Fibroblast of mammary gland (primary cell): ENCODE results near the gene ANXA8L1.
"Not testable (repeated sequence)": the region's sequence is repeated elsewhere in the genome, so short reads cannot be mapped to it uniquely, and the experiment has no call there.

ENCODE experiments used
- DNase-seq: peaks from one replicate; pipeline ENCODE4 v3.0.0-alpha.2; 2010; ENCODE audit warnings: low read depth
- H3K4me3 ChIP-seq: 2 replicates; pipeline ENCODE4 v1.5.1; 2011; ENCODE audit warnings: low read depth, mild to moderate bottlenecking, low read length, moderate library complexity; ENCODE audit not compliant: control insufficient read depth
- CTCF ChIP-seq: conservative IDR thresholded peaks from 2 replicates; pipeline ENCODE4 v1.5.1; 2011; ENCODE audit warnings: low read depth, low read length, inconsistent platforms; ENCODE audit not compliant: control insufficient read depth, insufficient read depth

Gene ANXA8L1, protein sequence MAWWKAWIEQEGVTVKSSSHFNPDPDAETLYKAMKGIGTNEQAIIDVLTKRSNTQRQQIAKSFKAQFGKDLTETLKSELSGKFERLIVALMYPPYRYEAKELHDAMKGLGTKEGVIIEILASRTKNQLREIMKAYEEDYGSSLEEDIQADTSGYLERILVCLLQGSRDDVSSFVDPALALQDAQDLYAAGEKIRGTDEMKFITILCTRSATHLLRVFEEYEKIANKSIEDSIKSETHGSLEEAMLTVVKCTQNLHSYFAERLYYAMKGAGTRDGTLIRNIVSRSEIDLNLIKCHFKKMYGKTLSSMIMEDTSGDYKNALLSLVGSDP

GRCh38 chr10:46375406-46375805, at the start of gene ANXA8L1:
ANXA8L1 (plus strand) TSS chr10:46375776; CDS start chr10:46375852, 76 bp downstream.
- not testable (repeated sequence) for H3K4me3 ChIP-seq, DNase-seq

GRCh38 chr10:46326066-46326465, 49.5 kb upstream of the ANXA8L1 start:
- TF ChIP-seq CTCF, result no peak
- DNase-seq, result no peak
- H3K4me3 ChIP-seq, result no peak overlapping the region

GRCh38 chr10:46326971-46327370, 48.6 kb upstream of the ANXA8L1 start:
- no peak overlapping the region for H3K4me3 ChIP-seq
- no peak for TF ChIP-seq CTCF
- no peak for DNase-seq

DNA sequence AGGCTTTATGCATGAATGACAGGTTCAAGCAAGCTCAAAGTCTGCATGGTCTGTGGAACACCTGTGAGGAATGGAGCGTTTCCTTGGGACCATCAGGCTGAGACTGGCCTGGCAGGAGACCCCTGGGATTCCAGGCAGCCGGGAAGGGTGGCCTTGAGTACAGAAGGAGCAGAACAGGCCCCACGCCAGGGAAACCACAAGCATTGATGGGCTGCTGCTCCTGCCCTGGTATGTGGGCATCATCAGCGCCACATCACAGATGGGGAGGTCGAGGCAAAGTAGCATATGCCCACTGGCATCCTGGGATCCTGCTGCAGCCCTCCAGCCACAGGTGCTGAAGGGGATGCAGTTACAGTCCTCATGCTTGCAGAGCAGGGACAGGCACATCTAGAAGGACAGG, 47.9 kb upstream of the ANXA8L1 start:
- TF ChIP-seq CTCF, result no peak
- no peak for DNase-seq
- H3K4me3 ChIP-seq, result no peak overlapping the region

- no peak for TF ChIP-seq CTCF
- no peak overlapping the region for H3K4me3 ChIP-seq
- no peak for DNase-seq
Observed at GRCh38 chr10:46328853-46329689, 46.5 kb upstream of the ANXA8L1 start.

DNA sequence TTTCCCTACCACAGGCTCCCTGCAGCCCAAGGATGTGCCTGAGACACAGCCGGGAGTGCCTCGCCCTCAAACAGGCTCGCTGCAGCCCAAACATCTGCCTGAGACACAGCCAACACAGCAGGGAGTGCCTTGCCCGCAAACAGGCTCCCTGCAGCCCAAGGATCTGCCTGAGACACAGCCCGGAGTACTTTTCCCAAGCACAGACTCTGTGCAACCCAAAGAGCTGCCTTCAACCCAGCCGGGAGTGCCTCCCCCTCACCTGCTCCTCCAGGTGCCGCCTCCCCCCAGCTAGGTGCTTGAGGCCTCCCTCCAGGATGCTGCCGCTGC, 45.9 kb upstream of the ANXA8L1 start:
- no peak overlapping the region for H3K4me3 ChIP-seq
- no peak for DNase-seq
- no peak for TF ChIP-seq CTCF

DNA sequence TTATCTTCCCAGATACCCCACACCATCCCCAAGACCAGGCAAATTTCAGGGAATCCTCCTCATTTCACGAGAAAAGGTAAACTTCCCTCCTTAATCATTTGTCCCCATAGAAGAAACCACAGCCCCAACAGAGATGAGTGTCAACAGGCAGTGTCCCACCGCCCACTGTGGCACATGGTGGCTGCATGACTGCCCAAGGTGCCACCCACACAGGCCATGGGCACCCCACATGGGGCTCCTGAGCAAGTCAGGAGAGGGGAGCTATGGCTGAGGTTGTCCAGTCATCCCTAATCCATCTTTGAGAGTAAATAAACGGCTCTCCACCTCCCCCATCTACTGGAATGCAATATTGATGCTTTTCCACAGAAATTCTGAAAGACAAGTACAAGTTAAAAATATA, 44.7 kb upstream of the ANXA8L1 start:
- DNase-seq, result no peak

DNA sequence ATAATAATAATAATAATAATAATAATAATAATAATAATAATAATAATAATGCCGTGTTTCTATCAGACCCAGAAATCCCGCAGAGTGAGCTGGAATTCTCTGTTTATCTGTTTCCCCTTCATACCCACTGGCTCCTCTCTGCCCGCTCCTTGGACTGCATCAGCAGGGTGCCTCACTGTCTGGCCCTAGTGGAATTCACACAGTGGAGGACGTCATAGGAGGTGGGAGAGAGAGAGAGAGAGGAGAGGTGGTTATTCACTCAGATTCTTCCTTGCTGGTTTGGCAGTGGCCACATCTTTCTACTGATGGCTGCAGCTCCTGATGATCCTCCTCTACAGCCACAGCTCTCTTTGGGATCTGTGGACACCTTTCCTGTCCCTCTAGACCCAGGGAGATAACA, 10.1 kb upstream of the ANXA8L1 start:
- DNase-seq, H3K4me3 ChIP-seq: not testable (repeated sequence)

More for the DNA sequence above, 44.7 kb upstream of the ANXA8L1 start:
- no peak for TF ChIP-seq CTCF
- no peak overlapping the region for H3K4me3 ChIP-seq

- not testable (repeated sequence) for H3K4me3 ChIP-seq, DNase-seq
Observed at GRCh38 chr10:46367209-46367608, 8.4 kb upstream of the ANXA8L1 start.

- H3K4me3 ChIP-seq, DNase-seq: not testable (repeated sequence)
Observed at GRCh38 chr10:46367666-46368240, 7.8 kb upstream of the ANXA8L1 start.

DNA sequence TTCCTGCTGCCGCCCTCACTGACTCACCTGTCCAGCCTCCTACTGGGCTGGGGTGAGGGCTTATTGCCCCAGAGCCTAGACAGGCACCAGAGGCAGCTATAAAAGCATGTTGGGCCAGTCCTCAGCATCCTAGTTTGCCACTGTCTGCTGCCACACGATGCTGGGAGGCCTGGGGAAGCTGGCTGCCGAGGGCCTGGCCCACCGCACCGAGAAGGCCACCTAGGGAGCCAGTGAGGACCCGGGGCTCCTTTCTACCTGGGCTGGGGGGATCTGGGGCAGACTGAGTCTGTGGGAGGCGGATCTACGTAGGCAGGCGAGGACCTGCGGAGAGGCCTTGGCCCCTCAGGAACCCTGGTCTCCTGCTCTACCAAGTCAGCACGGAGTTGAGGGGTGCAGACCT, 6.6 kb upstream of the ANXA8L1 start:
- not testable (repeated sequence) for H3K4me3 ChIP-seq, DNase-seq
